Ishikawa (cell line): Measurements from ENCODE around the gene MYOF.

Experiments
- CEBPB ChIP-seq: IDR thresholded peaks from 2 replicates; pipeline ENCODE4 v1.6.1; 2012
- CREB1 ChIP-seq: IDR thresholded peaks from 2 replicates; pipeline ENCODE4 v1.6.1; 2012; ENCODE audit warnings: low read depth
- EGR1 ChIP-seq: IDR thresholded peaks from 2 replicates; pipeline ENCODE4 v1.6.1; 2012
- EP300 ChIP-seq: IDR thresholded peaks from 2 replicates; pipeline ENCODE4 v1.6.1; 2012; ENCODE audit warnings: borderline replicate concordance
- FOXM1 ChIP-seq: IDR thresholded peaks from 2 replicates; pipeline ENCODE4 v1.6.1; 2012; ENCODE audit warnings: low read depth, borderline replicate concordance
- MAX ChIP-seq: IDR thresholded peaks from 2 replicates; pipeline ENCODE4 v1.6.1; 2012
- NFIC ChIP-seq: IDR thresholded peaks from 2 replicates; pipeline ENCODE4 v1.6.1; 2012
- RAD21 ChIP-seq: IDR thresholded peaks from 2 replicates; pipeline ENCODE4 v1.6.1; 2012; ENCODE audit warnings: low read depth
- TAF1 ChIP-seq: IDR thresholded peaks from 2 replicates; pipeline ENCODE4 v1.6.1; 2012; ENCODE audit warnings: low read depth, mild to moderate bottlenecking
- TCF12 ChIP-seq: IDR thresholded peaks from 2 replicates; pipeline ENCODE4 v1.6.1; 2012; ENCODE audit warnings: low read depth
- TEAD4 ChIP-seq: IDR thresholded peaks from 2 replicates; pipeline ENCODE4 v1.6.1; 2012
- YY1 ChIP-seq: IDR thresholded peaks from 2 replicates; pipeline ENCODE4 v1.6.1; 2012; ENCODE audit warnings: low read depth
- ZBTB7A ChIP-seq: IDR thresholded peaks from 2 replicates; pipeline ENCODE4 v1.6.1; 2012; ENCODE audit warnings: low read depth
- TF ChIP-seq, protein P1 (sequence below): IDR thresholded peaks from 2 replicates; pipeline ENCODE4 v1.6.1; 2012; ENCODE audit warnings: low read depth, mild to moderate bottlenecking
- TF ChIP-seq, protein P2 (sequence below): IDR thresholded peaks from 2 replicates; pipeline ENCODE4 v1.6.1; 2012

MYOF gene

DNA sequence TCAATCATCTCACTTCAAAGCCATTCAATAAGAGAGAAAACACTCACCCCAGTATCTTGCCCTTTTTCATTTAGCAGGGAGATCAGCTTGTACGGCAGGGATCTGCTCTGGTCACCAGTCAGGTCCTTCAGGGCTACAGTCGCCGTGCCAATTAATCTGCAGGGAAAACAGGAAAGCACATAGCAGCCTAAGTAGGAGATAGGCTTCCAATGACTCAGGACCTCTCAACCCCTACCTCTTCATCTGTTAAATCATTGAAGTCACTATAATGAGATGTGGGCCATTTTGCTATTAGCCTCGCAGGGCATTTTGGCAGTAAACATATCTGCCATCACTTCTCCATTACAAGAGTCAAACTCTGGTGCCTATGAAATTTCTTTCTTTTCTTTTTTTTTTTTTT, 50.8 kb downstream of the MYOF start:
- TF ChIP-seq EGR1 (no peak), RAD21 (no peak)
- TF ChIP-seq, protein P1, sequence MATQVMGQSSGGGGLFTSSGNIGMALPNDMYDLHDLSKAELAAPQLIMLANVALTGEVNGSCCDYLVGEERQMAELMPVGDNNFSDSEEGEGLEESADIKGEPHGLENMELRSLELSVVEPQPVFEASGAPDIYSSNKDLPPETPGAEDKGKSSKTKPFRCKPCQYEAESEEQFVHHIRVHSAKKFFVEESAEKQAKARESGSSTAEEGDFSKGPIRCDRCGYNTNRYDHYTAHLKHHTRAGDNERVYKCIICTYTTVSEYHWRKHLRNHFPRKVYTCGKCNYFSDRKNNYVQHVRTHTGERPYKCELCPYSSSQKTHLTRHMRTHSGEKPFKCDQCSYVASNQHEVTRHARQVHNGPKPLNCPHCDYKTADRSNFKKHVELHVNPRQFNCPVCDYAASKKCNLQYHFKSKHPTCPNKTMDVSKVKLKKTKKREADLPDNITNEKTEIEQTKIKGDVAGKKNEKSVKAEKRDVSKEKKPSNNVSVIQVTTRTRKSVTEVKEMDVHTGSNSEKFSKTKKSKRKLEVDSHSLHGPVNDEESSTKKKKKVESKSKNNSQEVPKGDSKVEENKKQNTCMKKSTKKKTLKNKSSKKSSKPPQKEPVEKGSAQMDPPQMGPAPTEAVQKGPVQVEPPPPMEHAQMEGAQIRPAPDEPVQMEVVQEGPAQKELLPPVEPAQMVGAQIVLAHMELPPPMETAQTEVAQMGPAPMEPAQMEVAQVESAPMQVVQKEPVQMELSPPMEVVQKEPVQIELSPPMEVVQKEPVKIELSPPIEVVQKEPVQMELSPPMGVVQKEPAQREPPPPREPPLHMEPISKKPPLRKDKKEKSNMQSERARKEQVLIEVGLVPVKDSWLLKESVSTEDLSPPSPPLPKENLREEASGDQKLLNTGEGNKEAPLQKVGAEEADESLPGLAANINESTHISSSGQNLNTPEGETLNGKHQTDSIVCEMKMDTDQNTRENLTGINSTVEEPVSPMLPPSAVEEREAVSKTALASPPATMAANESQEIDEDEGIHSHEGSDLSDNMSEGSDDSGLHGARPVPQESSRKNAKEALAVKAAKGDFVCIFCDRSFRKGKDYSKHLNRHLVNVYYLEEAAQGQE: no peak

DNA sequence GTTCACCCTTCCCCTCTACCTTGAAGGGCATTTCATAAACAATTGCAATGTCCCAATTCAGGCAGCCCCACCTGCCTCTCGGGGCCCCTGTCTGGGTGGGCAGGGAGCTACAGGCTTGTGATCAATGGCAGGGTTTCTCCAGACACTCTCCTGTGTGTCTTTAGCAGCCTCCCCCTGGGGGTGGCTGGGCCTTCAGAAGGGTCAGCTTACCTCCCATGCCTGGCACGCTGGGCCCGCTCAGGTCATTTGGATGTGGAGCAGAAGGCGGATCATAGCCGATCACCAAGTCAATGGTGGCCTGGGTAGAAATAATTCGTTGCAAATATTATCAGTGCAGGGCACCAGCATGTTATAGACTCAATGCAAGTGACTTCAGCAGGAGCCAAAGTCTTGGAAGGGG, 56.3 kb downstream of the MYOF start:
- TF ChIP-seq, protein P1: no peak
- TF ChIP-seq EP300: no peak
- TF ChIP-seq EGR1: no peak
- no peak for TF ChIP-seq ZBTB7A
- TF ChIP-seq YY1: no peak
- no peak for TF ChIP-seq TCF12
- TF ChIP-seq FOXM1: no peak
- TF ChIP-seq TAF1: no peak
- TF ChIP-seq CREB1: no peak
- no peak for TF ChIP-seq CEBPB
- TF ChIP-seq, protein P2, sequence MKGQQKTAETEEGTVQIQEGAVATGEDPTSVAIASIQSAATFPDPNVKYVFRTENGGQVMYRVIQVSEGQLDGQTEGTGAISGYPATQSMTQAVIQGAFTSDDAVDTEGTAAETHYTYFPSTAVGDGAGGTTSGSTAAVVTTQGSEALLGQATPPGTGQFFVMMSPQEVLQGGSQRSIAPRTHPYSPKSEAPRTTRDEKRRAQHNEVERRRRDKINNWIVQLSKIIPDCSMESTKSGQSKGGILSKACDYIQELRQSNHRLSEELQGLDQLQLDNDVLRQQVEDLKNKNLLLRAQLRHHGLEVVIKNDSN: no peak

GRCh38 chr10:93422118-93422517, 60.0 kb downstream of the MYOF start:
- TF ChIP-seq TEAD4 (no peak), MAX (no peak), ZBTB7A (no peak), TCF12 (no peak), FOXM1 (no peak), EP300 (no peak), CEBPB (no peak)

DNA sequence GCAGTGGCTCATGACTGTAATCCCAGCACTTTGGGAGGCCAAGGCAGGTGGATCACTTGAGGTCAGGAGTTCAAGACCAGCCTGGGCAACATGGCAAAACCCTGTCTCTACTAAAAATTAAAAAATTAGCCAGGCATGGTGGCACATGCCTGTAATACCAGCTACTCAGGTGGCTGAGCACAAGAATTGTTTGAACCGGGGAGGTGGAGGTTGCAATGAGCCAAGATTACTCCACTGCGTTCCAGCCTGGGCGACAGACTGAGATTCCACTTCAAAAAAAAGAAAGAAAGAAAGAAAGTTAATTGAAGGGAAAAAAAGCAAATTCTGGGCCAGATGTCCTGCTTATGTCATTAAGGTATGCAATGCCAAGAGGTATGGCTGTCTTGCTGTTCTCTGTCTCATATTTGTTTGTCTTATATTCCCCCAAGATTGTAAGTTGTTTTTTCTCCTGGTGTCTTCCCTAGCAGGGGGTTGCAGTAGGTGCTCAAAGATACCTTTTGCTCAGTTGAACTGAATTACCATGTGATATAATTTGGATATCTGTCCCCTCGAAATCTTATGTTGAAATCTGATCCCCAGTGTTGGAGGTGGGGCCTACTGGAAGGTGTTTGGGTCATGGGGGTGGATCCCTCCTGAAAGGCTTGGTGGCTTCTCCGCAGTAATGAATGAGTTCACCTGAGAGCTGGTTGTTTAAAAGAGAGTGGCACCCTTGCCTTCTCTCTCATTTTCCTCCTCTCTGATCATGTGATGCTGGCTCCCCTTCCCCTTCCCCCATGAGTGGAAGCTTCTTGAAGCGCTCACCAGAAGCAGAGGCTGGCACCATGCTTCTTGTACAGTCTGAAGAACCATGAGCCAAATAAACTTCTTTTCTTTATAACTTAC, 60.9 kb downstream of the MYOF start:
- TF ChIP-seq, protein P2: peak; percentile 86
- TF ChIP-seq, protein P1: no peak
- TF ChIP-seq TEAD4 (peak; percentile 67), NFIC (no peak; the same call in 1 of the 2 replicates), EP300 (peak; percentile 24; the same call in 1 of the 2 replicates), YY1 (no peak)

DNA sequence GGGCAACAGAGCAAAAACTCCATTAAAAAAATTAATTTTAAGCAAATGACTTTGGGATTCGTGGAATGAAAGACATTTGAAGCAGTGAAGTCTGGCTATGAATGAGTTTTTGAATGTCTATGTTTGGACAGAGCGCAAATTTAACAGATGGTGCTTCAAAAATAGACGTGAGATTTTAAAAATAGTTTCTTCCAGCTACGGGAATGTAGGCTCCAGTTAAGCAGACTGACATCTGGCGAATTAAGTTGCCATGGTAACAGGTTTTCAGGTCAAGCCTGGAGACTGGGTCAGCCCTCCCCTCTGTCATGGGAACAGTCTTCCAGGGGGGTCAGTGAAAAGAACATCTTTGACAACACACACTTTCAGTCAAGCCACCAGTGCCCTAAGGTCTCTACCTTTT, 62.0 kb downstream of the MYOF start:
- TF ChIP-seq TEAD4: no peak
- no peak for TF ChIP-seq TAF1
- TF ChIP-seq EP300: no peak
- no peak for TF ChIP-seq ZBTB7A
- TF ChIP-seq CREB1: no peak
- TF ChIP-seq NFIC: no peak
- TF ChIP-seq CEBPB: no peak
- no peak for TF ChIP-seq TCF12
- TF ChIP-seq RAD21: no peak
- TF ChIP-seq FOXM1: no peak
- TF ChIP-seq EGR1: no peak
- no peak for TF ChIP-seq YY1
- TF ChIP-seq, protein P2: no peak
- TF ChIP-seq, protein P1: no peak
- TF ChIP-seq MAX: no peak
